GM13976 (cell line): ENCODE measurements around the gene ACSM5.

ENCODE experiments used
- DNase-seq: peaks from one replicate; pipeline ENCODE4 v3.0.0; 2012; ENCODE audit warnings: low spot score
- in situ Hi-C: fragments of 300-500 bp; cut with MboI; formaldehyde crosslinking; loops from one replicate; pipeline ENCODE4 v1.12.0; 2022; ENCODE audit warnings: low sequenced_read_pairs, mixed read lengths, inconsistent platforms; ENCODE audit not compliant: unreplicated experiment
- TF ChIP-seq, protein P1 (sequence below): IDR thresholded peaks from 2 replicates; pipeline ENCODE4 v1.5.1; 2012; ENCODE audit warnings: borderline replicate concordance, mild to moderate bottlenecking; ENCODE audit not compliant: insufficient read depth; ENCODE audit errors: extremely low read depth, missing control alignments, control extremely low read depth

Gene ACSM5

DNA sequence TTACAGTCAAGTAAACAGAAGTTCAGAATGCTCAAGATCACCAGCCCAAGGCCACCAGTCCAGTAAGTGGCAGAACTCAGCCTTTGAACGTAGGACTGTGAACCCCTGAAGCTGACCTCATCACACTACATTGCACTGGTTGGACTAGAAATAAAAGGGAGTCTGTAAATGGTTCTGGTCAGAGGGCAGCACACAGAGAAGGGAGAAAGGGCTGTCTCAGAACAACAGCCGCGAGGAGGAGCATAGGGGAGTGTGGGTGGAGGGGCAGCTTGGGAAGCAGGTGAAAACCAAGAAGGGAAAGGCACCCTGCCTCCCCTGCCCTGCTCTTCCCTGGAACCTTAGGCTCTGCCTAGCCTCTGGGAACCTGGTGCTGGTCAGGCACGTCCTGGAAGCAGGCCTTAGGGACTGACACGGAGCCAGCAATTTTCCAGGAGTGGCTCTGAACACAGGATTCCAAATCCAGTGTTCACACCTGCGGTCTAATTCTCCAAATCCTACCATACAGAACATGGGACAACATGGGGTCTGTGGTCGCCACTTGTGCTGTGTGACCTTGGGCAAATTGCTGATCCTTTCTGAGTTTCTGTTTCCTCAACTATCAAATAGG is 11.8 kb upstream of the ACSM5 start:
- in situ Hi-C loops = no loop called here
- DNase-seq = no peak
- TF ChIP-seq, protein P1, sequence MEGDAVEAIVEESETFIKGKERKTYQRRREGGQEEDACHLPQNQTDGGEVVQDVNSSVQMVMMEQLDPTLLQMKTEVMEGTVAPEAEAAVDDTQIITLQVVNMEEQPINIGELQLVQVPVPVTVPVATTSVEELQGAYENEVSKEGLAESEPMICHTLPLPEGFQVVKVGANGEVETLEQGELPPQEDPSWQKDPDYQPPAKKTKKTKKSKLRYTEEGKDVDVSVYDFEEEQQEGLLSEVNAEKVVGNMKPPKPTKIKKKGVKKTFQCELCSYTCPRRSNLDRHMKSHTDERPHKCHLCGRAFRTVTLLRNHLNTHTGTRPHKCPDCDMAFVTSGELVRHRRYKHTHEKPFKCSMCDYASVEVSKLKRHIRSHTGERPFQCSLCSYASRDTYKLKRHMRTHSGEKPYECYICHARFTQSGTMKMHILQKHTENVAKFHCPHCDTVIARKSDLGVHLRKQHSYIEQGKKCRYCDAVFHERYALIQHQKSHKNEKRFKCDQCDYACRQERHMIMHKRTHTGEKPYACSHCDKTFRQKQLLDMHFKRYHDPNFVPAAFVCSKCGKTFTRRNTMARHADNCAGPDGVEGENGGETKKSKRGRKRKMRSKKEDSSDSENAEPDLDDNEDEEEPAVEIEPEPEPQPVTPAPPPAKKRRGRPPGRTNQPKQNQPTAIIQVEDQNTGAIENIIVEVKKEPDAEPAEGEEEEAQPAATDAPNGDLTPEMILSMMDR = no peak

DNA sequence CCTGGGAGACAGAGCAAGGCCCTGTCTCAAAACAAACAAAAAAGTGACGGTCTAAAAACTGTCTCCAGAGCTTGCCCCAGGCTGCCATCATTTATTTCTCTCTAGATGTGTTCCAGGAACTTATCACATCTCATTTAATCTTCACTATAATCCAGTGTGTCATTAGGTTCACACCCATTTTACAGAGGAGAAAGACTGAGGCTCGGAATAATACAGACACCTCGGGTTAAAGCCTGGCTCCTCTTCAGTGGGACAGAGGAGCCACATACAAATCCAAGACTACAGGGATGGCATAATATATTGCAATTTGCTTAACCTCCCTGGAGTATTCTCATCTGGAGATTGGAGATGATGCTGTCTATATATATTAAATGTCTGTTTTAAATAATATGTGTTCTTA is 10.7 kb upstream of the ACSM5 start:
- TF ChIP-seq, protein P1 = no peak
- in situ Hi-C loops = no loop called here
- DNase-seq = no peak

DNA sequence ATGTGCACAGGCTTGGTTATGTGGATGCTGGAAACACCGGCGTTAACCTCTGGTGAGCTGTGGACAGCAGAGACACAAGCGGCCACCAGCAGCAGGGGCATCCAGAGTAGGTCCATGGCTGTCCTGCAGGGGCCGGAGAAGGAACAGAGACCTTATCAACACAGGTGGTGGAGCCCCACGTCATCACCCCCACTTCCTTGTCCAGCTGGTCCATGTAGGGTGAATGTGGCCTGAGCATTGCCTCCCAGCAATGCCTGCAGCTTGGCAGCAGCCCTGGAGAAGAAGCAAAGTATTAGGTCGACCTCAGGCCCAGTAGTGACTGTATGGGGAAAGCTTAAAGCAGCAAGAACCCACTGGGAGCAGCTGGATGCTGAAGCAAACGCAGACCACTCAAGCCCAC is 10.1 kb upstream of the ACSM5 start:
- in situ Hi-C loops = no loop called here
- TF ChIP-seq, protein P1 = no peak
- DNase-seq = no peak

GRCh38 chr16:20401066-20401465 is 8.3 kb upstream of the ACSM5 start:
- TF ChIP-seq, protein P1 = no peak
- in situ Hi-C loops = no loop called here
- no peak for DNase-seq

- in situ Hi-C loops = no loop called here
Observed at GRCh38 chr16:20401475-20402016, 7.8 kb upstream of the ACSM5 start.

DNA sequence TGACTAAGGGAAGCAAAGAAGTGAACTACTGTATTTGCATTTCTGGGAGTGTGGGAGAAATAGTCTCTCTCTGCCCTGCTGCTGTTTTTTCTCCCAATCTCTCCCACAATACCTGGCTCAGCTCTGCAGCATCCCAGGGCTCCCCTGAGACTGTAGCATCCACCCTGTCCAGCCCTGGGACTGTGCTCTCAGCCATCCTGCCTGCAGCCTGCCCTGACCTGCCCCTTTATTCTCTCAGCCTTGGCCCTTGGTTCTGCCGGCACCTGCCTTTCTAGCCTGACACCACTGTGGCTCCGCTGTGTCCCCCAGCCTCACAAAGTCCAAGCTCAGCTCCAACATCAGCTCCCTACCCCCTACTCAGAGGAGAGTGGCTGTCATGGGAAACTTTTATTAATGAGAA is 6.7 kb upstream of the ACSM5 start:
- TF ChIP-seq, protein P1 = no peak
- DNase-seq = no peak
- in situ Hi-C loops = no loop called here

More at GRCh38 chr16:20401475-20402016, 7.8 kb upstream of the ACSM5 start:
- no peak for DNase-seq
- TF ChIP-seq, protein P1 = no peak
